Spinal cord (tissue), 10 donors: ENCODE measurements around the gene OR8B8. TPM values are rescaled to one million over a fixed set of nuclear protein-coding genes. Genes with fewer than 3 reads are reported as not detected.

ENCODE experiments used
- DNase-seq, 6 donors: peaks; one replicate each; pipeline versions ENCODE4 v3.0.0 to v3.0.0-alpha.2; 2013 to 2015; ENCODE audit warnings: low spot score in 6 of 6, low read depth in 4 of 6
- H3K27ac ChIP-seq: one replicate; pipeline ENCODE4 v1.5.1; 2013; ENCODE audit warnings: low read depth, low read length, control low read depth
- H3K27me3 ChIP-seq: one replicate; pipeline ENCODE4 v1.6.1; 2013; ENCODE audit warnings: low read length; ENCODE audit not compliant: control insufficient read depth, insufficient read depth
- H3K36me3 ChIP-seq: one replicate; pipeline ENCODE4 v1.6.1; 2013; ENCODE audit warnings: low read length; ENCODE audit not compliant: control insufficient read depth, insufficient read depth
- H3K4me1 ChIP-seq: one replicate; pipeline ENCODE4 v1.6.1; 2013; ENCODE audit warnings: low read length; ENCODE audit not compliant: control insufficient read depth, insufficient read depth
- H3K4me3 ChIP-seq: one replicate; pipeline ENCODE4 v1.5.1; 2013; ENCODE audit warnings: low read depth, low read length, control low read depth
- H3K9me3 ChIP-seq: one replicate; pipeline ENCODE4 v1.6.1; 2013; ENCODE audit warnings: low read length; ENCODE audit not compliant: control insufficient read depth, insufficient read depth
- WGBS: methylation state at CpG from one replicate; pipeline ENCODE4 v1.1.5; 2013; ENCODE audit warnings: missing lambda C conversion rate; ENCODE audit not compliant: insufficient coverage; 5-methylcytosine and 5-hydroxymethylcytosine counted together
- long read RNA-seq, 4 donors: transcript quantifications; one replicate each; lab custom pipeline, GENCODE V29; 2026
- polyA plus RNA-seq, 2 donors: library from polyadenylated mRNA; unstranded; fragments of 120-200 nt; gene quantifications; one replicate each; pipeline ENCODE4 v1.2.1, GENCODE V29; 2013; ENCODE audit not compliant: insufficient read length in 2 of 2
- total RNA-seq, 2 donors: library from RNA; depleted of rRNA in 1 of 2; stranded (reverse); fragments of 120-200 nt in 1 of 2; fragments of >200 nt in 1 of 2; gene quantifications; one replicate each; pipeline versions ENCODE4 v1.2.3 to v1.2.4, GENCODE V29; 2013 to 2014
- donor health status: healthy.

OR8B8 gene, protein sequence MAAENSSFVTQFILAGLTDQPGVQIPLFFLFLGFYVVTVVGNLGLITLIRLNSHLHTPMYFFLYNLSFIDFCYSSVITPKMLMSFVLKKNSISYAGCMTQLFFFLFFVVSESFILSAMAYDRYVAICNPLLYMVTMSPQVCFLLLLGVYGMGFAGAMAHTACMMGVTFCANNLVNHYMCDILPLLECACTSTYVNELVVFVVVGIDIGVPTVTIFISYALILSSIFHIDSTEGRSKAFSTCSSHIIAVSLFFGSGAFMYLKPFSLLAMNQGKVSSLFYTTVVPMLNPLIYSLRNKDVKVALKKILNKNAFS
- total RNA-seq (not detected), polyA plus RNA-seq (not detected)
- long read RNA-seq, donor 1, result 0 reads
- long read RNA-seq, donor 2, result 0 reads
- long read RNA-seq, donor 3, result 0 reads
- long read RNA-seq, donor 4, result 0 reads

DNA sequence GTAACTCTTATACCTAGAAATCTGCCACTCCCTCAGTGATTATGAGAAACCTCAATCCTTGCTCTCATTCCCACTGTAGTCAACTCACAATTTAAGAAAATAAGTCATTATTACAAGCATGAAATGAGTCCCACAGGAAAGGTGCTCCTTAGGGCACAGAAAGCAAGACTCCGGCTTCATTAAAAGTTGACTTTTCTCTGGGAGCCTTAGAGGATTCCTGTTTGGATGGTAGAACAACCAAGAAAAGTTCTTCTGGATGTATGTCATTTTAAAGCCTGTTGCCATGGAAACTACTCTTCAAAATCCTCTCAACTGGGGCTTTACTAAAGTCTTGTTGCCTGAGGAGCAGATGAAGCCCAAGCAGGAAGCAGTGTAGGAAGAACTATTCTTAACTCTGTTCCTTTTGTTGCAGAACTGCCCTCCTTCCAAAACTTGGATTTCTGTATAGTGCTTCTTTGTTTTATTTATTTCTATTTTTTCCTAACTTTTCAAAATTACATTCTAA lies at the start of gene OR8B8:
Gene OR8B8 (minus strand): TSS at position 51 of the 505 bp plus-strand sequence. CDS start 4,611 bp downstream, outside the sequence.
- Histone ChIP-seq H3K9me3 (no peaks in the 10 kb centered on the region), H3K4me1 (no peaks in the 10 kb centered on the region), H3K27ac (no peak within 1 kb of the TSS), H3K4me3 (no peak within 1 kb of the TSS), H3K27me3 (no peaks in the 10 kb centered on the region), H3K36me3 (no peaks in the 10 kb centered on the region)
- DNase-seq, result peak in 1 of 6 donors; percentile 12
- 100% methylated on average over 1 of the region's 1 CpG for WGBS

DNA sequence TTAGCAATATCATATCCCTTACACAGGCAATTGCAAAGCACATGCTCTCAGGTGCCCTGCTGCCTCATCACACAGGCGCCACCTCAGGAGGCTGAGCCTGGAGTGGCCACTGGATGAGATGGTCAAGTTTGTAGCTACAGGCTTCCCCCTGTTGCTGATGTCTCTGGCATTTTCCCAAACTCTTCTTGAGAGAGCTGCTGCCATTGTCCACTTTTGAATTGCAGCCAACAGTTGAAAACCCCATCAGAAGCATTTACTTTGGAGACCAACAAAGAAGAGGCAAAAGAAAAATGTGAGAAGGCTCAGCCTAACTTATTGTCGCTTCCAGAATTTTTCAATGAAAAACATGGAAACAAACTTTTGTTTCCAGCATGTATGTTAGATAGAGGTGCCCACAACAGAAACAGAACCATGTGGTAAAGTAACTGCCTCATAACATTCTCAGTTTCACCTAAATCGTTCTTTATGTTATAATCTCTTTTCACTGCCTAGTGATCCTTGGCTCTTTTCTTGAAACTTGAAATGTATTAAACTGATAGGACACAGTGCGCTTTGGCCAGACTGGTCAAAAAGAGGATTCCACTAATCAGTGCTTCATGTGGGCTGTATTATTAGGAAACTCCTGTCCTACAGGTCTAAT lies 47.6 kb upstream of the OR8B8 start:
- Histone ChIP-seq H3K27ac (no peak overlapping the region), H3K36me3 (no peaks in the 10 kb centered on the region), H3K4me3 (no peak overlapping the region), H3K27me3 (no peaks in the 10 kb centered on the region), H3K9me3 (no peaks in the 10 kb centered on the region), H3K4me1 (peaks cover 5% of the 10 kb centered on the region)
- DNase-seq, result peak in 5 of 6 donors; percentile 24 to 77 (median 32)
- 41% methylated on average over 2 of the region's 4 CpGs for WGBS

DNA sequence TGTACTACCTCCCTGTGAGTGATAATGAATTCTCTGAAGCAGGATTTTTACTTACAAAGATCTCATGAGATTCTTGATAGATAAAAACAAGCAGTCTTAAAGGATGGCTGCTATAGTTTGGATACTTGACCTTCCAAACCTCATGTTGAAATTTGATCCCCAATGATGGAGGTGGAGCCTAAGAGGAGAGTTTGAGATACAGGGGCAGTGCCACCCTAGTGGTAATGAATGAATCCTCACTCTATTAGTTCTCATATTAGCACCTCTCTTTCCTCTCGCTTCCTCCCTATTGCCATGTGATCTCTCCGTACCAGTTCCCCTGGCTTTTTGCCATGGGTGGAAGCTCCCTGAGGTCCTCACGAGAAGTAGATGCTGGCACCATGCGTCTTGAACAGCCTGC lies 37.9 kb upstream of the OR8B8 start:
- H3K27me3 ChIP-seq, result no peaks in the 10 kb centered on the region
- H3K27ac ChIP-seq, result no peak overlapping the region
- H3K9me3 ChIP-seq, result no peaks in the 10 kb centered on the region
- no peak overlapping the region for H3K4me3 ChIP-seq
- no peaks in the 10 kb centered on the region for H3K36me3 ChIP-seq
- DNase-seq, result no peak
- no peaks in the 10 kb centered on the region for H3K4me1 ChIP-seq
- 84% methylated on average over 3 of the region's 4 CpGs for WGBS

DNA sequence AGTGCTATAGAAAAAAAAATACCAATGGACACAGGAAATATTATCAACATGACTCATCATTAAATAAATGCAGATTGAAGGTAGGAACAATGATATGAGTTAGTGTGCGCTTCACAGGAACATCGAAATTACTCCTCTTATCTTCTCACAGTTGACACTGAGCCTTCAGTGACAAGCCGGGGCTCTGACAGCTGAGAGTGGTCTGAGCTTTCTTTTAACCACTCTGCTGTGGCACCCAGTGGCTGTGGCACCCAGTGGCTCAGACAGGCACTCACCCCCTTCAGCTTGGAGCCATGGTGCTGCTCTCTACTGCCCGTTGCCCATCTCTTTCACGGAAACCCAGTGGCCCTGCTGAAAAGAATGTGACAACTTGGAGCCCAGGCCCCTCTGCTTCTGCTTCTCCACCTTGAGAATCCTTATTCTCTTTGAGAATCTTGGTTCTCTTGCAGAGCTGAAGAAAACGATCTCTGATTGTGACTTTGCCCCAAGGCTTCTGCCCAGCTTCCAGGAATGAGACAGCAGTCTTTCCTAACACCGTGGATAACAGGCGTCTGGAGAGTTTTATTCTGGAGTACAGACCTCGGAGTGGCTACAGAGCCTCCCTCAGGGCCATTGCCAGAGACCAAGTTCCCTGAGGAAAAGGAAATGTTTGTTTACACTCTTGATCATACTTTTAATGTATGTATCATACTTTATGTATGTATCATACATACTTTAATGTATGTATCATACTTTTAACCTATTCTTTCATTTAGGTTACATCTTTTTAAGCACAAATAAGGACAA lies 37.1 kb upstream of the OR8B8 start:
- H3K27me3 ChIP-seq, result no peaks in the 10 kb centered on the region
- no peak overlapping the region for H3K4me3 ChIP-seq
- 80% methylated on average over 6 of the region's 9 CpGs for WGBS
- H3K27ac ChIP-seq, result no peak overlapping the region
- no peak for DNase-seq
- H3K9me3 ChIP-seq, result no peaks in the 10 kb centered on the region
- no peaks in the 10 kb centered on the region for H3K36me3 ChIP-seq
- H3K4me1 ChIP-seq, result no peaks in the 10 kb centered on the region

GRCh38 chr11:124481365-124482323 lies 36.1 kb upstream of the OR8B8 start:
- Histone ChIP-seq H3K4me1 (no peaks in the 10 kb centered on the region), H3K36me3 (no peaks in the 10 kb centered on the region), H3K27ac (no peak overlapping the region), H3K4me3 (no peak overlapping the region), H3K27me3 (no peaks in the 10 kb centered on the region), H3K9me3 (no peaks in the 10 kb centered on the region)
- 37% methylated on average over 18 of the region's 20 CpGs for WGBS
- peak in 2 of 6 donors; percentile 63 to 64 for DNase-seq

- H3K4me1 ChIP-seq, result no peaks in the 10 kb centered on the region
- no peaks in the 10 kb centered on the region for H3K27me3 ChIP-seq
- WGBS, result no CpG with 5 or more reads among the region's 3 CpGs
- H3K4me3 ChIP-seq, result no peak overlapping the region
- H3K36me3 ChIP-seq, result no peaks in the 10 kb centered on the region
- no peak overlapping the region for H3K27ac ChIP-seq
- H3K9me3 ChIP-seq, result no peaks in the 10 kb centered on the region
- no peak for DNase-seq
Observed at GRCh38 chr11:124479561-124479960, 34.1 kb upstream of the OR8B8 start.

DNA sequence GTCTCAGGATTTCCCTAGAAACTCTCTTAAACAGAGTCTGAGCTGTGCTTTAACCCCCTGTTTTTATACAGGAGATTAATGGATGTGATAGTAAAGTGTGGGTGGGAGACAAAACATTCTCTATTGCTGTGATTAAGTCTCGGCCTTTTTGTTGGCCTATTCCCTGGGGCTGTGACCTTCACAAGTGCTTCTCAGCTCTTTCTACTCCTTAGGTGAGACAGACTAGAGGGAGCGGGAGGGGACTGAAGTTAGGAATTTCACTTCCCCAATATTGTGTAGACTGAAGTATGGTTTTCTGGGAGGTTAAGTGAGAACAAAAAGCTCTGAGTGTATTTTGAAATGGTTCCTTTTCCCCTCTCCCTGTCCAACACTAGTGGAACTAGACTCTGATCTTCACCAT lies 29.8 kb upstream of the OR8B8 start:
- no CpG with 5 or more reads among the region's 2 CpGs for WGBS
- no peak for DNase-seq
- Histone ChIP-seq H3K36me3 (no peaks in the 10 kb centered on the region), H3K27ac (no peak overlapping the region), H3K27me3 (no peaks in the 10 kb centered on the region), H3K9me3 (no peaks in the 10 kb centered on the region), H3K4me1 (no peaks in the 10 kb centered on the region), H3K4me3 (no peak overlapping the region)

DNA sequence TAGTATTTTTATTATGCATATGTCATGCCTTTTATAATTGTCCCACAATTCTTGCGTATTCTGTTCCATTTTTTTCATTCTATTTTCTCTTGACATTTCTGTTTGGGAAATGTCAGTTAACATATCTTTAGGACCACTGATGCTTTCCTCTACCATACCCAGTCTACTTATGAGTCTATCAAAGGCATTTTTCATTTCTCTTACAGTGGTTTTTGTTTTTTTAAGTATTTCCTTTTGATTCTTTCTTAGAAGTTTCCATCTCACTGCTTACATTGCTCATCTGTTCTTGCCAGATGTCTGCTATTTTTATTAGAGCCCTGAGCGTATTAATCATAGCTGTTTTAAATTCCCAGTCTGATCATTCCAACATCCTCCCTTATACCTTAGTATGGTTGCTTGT lies 29.3 kb upstream of the OR8B8 start:
- no CpG with 5 or more reads among the region's 2 CpGs for WGBS
- H3K27ac ChIP-seq, result no peak overlapping the region
- no peak for DNase-seq

GRCh38 chr11:124474079-124474478 lies 28.6 kb upstream of the OR8B8 start:
- Histone ChIP-seq H3K36me3 (no peaks in the 10 kb centered on the region), H3K4me1 (no peaks in the 10 kb centered on the region), H3K4me3 (no peak overlapping the region), H3K27me3 (no peaks in the 10 kb centered on the region), H3K9me3 (no peaks in the 10 kb centered on the region), H3K27ac (no peak overlapping the region)
- no peak for DNase-seq
- no CpG with 5 or more reads among the region's 1 CpG for WGBS

More for the DNA sequence above, 29.3 kb upstream of the OR8B8 start:
- no peak overlapping the region for H3K4me3 ChIP-seq
- no peaks in the 10 kb centered on the region for H3K27me3 ChIP-seq
- no peaks in the 10 kb centered on the region for H3K36me3 ChIP-seq
- H3K9me3 ChIP-seq, result no peaks in the 10 kb centered on the region
- no peaks in the 10 kb centered on the region for H3K4me1 ChIP-seq
